ENCODE measurements around the gene GPRC6A. TPM values are rescaled to one million over a fixed set of nuclear protein-coding genes. Genes with fewer than 3 reads are reported as not detected.

GPRC6A gene
- total RNA-seq (2013; cell fraction: nucleolus; rRNA removed), result not detected in 2 replicates
- total RNA-seq (2014; rRNA removed) (not detected in 2 replicates), total RNA-seq (2014; rRNA removed; fragmentation: Illumina TruSeq; extraction: Trizol) (not detected in 2 replicates), total RNA-seq (2021) (not detected in 2 replicates), polyA plus RNA-seq (2011; rRNA removed) (not detected in 2 replicates), polyA plus RNA-seq (2014; fragmentation: Illumina TruSeq; extraction: Trizol) (not detected in 2 replicates), polyA plus RNA-seq (2014; fragmentation: Nextera tagmentation; extraction: Ambion mirVana) (not detected), polyA plus RNA-seq (2014; rRNA removed) (not detected in 2 replicates), polyA plus RNA-seq (2016; fragmentation: Nextera tagmentation; extraction: Ambion mirVana) (not detected), polyA minus RNA-seq (2011; rRNA and poly(A)+ RNA removed) (not detected in 2 replicates), Bru-seq, nascent RNA (percentile 7 among the genes with signal in this experiment), BruChase-seq, experiment 1, labeled RNA remaining after a 6-hour chase (not detected), BruChase-seq, experiment 2, labeled RNA remaining after a 2-hour chase (percentile 5 among the genes with signal in this experiment)
- polyA plus RNA-seq (2011; ENCODE audit: low read depth), result not detected
- not detected in 2 replicates for polyA plus RNA-seq (2011; cell fraction: cytosol; rRNA removed)
- not detected in 2 replicates for polyA plus RNA-seq (2011; cell fraction: nucleus; rRNA removed)
- not detected in 2 replicates for polyA plus RNA-seq (2012)
- polyA minus RNA-seq (2011; cell fraction: cytosol; rRNA and poly(A)+ RNA removed), result not detected in 2 replicates
- polyA minus RNA-seq (2011; cell fraction: nucleus; rRNA and poly(A)+ RNA removed), result not detected in 2 replicates
- long read RNA-seq, experiment 1, result 0 reads
- long read RNA-seq, experiment 2, result 0 reads

GRCh38 chr6:116828983-116829382 is at the start of gene GPRC6A:
Gene GPRC6A (minus strand): TSS chr6:116829083. CDS start chr6:116829013, 70 bp downstream.
- intact Hi-C loops (cut with micrococcal nuclease; ENCODE audit: unreplicated experiment) (no loop called here), in situ Hi-C loops (cut with MboI) (no loop called here)
- H3K9me3 ChIP-seq (replicated peaks; ENCODE audit: control insufficient read depth, insufficient read depth, low read length), result no peaks in the 10 kb centered on the region
- TF ChIP-seq STAT1 (conservative IDR thresholded peaks at IDR 0.05), result no peak
- TF ChIP-seq ATF7 (IDR thresholded peaks at IDR 0.05; ENCODE audit: low read depth), result no peak
- no peak for TF ChIP-seq RFX5 (IDR thresholded peaks at IDR 0.05; ENCODE audit: low read depth, low read length)
- TF ChIP-seq, protein P1, sequence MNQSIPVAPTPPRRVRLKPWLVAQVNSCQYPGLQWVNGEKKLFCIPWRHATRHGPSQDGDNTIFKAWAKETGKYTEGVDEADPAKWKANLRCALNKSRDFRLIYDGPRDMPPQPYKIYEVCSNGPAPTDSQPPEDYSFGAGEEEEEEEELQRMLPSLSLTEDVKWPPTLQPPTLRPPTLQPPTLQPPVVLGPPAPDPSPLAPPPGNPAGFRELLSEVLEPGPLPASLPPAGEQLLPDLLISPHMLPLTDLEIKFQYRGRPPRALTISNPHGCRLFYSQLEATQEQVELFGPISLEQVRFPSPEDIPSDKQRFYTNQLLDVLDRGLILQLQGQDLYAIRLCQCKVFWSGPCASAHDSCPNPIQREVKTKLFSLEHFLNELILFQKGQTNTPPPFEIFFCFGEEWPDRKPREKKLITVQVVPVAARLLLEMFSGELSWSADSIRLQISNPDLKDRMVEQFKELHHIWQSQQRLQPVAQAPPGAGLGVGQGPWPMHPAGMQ (IDR thresholded peaks at IDR 0.05; ENCODE audit: borderline replicate concordance), result no peak
- no peak for TF ChIP-seq ASH2L (IDR thresholded peaks at IDR 0.05; ENCODE audit: borderline replicate concordance, low read depth)
- no peak for TF ChIP-seq ZNF622 (IDR thresholded peaks at IDR 0.05)
- TF ChIP-seq, protein P2, sequence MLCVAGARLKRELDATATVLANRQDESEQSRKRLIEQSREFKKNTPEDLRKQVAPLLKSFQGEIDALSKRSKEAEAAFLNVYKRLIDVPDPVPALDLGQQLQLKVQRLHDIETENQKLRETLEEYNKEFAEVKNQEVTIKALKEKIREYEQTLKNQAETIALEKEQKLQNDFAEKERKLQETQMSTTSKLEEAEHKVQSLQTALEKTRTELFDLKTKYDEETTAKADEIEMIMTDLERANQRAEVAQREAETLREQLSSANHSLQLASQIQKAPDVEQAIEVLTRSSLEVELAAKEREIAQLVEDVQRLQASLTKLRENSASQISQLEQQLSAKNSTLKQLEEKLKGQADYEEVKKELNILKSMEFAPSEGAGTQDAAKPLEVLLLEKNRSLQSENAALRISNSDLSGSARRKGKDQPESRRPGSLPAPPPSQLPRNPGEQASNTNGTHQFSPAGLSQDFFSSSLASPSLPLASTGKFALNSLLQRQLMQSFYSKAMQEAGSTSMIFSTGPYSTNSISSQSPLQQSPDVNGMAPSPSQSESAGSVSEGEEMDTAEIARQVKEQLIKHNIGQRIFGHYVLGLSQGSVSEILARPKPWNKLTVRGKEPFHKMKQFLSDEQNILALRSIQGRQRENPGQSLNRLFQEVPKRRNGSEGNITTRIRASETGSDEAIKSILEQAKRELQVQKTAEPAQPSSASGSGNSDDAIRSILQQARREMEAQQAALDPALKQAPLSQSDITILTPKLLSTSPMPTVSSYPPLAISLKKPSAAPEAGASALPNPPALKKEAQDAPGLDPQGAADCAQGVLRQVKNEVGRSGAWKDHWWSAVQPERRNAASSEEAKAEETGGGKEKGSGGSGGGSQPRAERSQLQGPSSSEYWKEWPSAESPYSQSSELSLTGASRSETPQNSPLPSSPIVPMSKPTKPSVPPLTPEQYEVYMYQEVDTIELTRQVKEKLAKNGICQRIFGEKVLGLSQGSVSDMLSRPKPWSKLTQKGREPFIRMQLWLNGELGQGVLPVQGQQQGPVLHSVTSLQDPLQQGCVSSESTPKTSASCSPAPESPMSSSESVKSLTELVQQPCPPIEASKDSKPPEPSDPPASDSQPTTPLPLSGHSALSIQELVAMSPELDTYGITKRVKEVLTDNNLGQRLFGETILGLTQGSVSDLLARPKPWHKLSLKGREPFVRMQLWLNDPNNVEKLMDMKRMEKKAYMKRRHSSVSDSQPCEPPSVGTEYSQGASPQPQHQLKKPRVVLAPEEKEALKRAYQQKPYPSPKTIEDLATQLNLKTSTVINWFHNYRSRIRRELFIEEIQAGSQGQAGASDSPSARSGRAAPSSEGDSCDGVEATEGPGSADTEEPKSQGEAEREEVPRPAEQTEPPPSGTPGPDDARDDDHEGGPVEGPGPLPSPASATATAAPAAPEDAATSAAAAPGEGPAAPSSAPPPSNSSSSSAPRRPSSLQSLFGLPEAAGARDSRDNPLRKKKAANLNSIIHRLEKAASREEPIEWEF (IDR thresholded peaks at IDR 0.05; ENCODE audit: insufficient replicate concordance, low read depth, low read length), result no peak
- TF ChIP-seq SP1 (IDR thresholded peaks at IDR 0.05; ENCODE audit: low read depth, low read length), result no peak
- TF ChIP-seq SMC3 (IDR thresholded peaks at IDR 0.05; ENCODE audit: borderline replicate concordance, low read length), result no peak
- no peak for TF ChIP-seq LARP7 (IDR thresholded peaks at IDR 0.05)
- no peak for TF ChIP-seq CBX3 (IDR thresholded peaks at IDR 0.05; ENCODE audit: borderline replicate concordance, low read depth)
- TF ChIP-seq SIN3A (IDR thresholded peaks at IDR 0.05; ENCODE audit: low read depth, low read length), result no peak
- no peak for TF ChIP-seq NR2C2 (IDR thresholded peaks at IDR 0.05; ENCODE audit: borderline replicate concordance, control insufficient read depth, insufficient read length, low read depth)
- TF ChIP-seq EGR1 (IDR thresholded peaks at IDR 0.05; ENCODE audit: borderline replicate concordance in 1 of 2, low read depth in 2 of 2, low read length in 2 of 2), result no peak
- TF ChIP-seq TCF12 (IDR thresholded peaks at IDR 0.05; ENCODE audit: low read depth, low read length), result no peak
- no peak for TF ChIP-seq MLLT1 (IDR thresholded peaks at IDR 0.05)
- WGBS (ENCODE audit: insufficient coverage, insufficient replicate concordance, low lambda C conversion rate, missing lambda C conversion rate), result 40% methylated on average over 2 of the region's 2 CpGs
- no peak within 1 kb of the TSS for H3K4me3 ChIP-seq
- no peak for DNase-seq (ENCODE audit: low read depth, low spot score)
- ChIA-PET POLR2A (no interaction called here), CTCF (no interaction called here), SMC1A (ENCODE audit: uncharacterized antibody, unreplicated experiment) (no interaction called here), RAD21 (ENCODE audit: unreplicated experiment) (no interaction called here)
- H3K4me2 ChIP-seq (ENCODE audit: control insufficient read depth, insufficient read depth), result no peak within 1 kb of the TSS
- no peak within 1 kb of the TSS for H2AFZ ChIP-seq (ENCODE audit: control insufficient read depth, low read depth, low read length)
- no peaks in the 10 kb centered on the region for H3K4me1 ChIP-seq (ENCODE audit: control insufficient read depth, insufficient read depth, low read length)
- no peaks in the 10 kb centered on the region for H3K27me3 ChIP-seq (replicated peaks in 1 of 2; ENCODE audit: control insufficient read depth in 2 of 2, insufficient read depth in 2 of 2, low read length in 1 of 2)
- BruUV-seq (replicated peaks), result no TSS peak
- no peaks in the 10 kb centered on the region for H4K20me1 ChIP-seq (ENCODE audit: control insufficient read depth, insufficient read depth)
- no peak within 1 kb of the TSS for H3K27ac ChIP-seq (ENCODE audit: control insufficient read depth, insufficient read depth)
- no peak for FAIRE-seq
- no peaks in the 10 kb centered on the region for H3K79me2 ChIP-seq (ENCODE audit: control insufficient read depth, insufficient read depth, low read length)
- no peaks in the 10 kb centered on the region for H3K36me3 ChIP-seq (ENCODE audit: control insufficient read depth in 2 of 2, insufficient read depth in 2 of 2, low read length in 1 of 2)
- ATAC-seq, result no peak
- H3K9ac ChIP-seq (ENCODE audit: control insufficient read depth, insufficient read depth, low read length), result no peak within 1 kb of the TSS
